ENCODE results near the gene NCAN. TPM values are rescaled to one million over a fixed set of nuclear protein-coding genes. Genes with fewer than 3 reads are reported as not detected.

The NCAN gene
- total RNA-seq, 1 donor from 2014 or later: not detected

DNA sequence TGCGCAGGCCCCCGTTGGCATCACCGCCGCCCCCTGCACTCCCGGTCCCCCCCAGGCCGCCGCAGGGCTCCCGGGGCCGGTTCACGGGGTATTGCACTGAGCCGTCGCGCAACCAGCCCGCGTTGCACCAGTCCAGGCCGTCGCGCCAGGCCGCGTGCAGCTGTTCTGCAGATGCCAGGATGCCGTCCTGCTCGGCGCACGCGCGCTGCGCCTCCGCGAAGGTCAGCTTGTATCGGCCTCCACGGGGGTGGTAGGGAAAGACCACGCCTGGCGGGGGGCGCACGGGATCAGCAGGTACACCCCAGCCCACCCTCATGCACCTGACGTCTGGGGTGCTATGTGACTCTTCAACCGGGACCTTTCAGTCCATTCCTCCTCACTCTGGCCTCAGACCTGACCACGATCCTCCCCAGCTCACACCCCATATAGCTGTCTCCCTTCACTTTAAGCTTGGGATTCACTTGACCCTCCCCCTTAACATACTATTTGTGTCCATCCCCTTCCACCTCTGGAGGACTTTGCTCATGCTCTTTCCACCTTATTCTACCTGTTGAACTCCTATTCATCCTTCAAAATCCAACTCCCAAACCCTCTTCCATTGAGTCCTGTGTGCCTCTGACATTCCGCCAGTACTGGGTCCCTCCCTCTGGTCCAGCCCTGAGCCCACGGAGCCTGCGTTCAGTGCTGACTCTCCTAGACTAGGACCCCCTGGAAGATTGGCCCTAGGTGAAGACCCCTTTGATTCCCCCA is 47.0 kb downstream of the NCAN start:
- Histone ChIP-seq H3K4me1 (ENCODE audit: control insufficient read depth in 3 of 3, insufficient read depth in 3 of 3, low read length in 3 of 3) (peaks cover 0 to 2% (median 0%) of the 10 kb centered on the region in 3 donors), H3K9ac (ENCODE audit: low read depth in 1 of 3, low read length in 3 of 3) (no peak overlapping the region), H3K36me3 (ENCODE audit: control insufficient read depth in 3 of 3, insufficient read depth in 3 of 3, low read length in 3 of 3) (no peaks in the 10 kb centered on the region), H3K27me3 (ENCODE audit: control insufficient read depth in 3 of 3, insufficient read depth in 3 of 3, low read length in 3 of 3) (peaks cover 43 to 76% (median 70%) of the 10 kb centered on the region in 3 donors), H3K4me3 (ENCODE audit: low read length in 3 of 3) (no peak overlapping the region), H3K9me3 (ENCODE audit: control insufficient read depth in 3 of 3, low read length in 3 of 3) (peaks cover 0 to 3% (median 3%) of the 10 kb centered on the region in 3 donors), H3K27ac (ENCODE audit: low read depth, low read length) (no peak overlapping the region)

DNA sequence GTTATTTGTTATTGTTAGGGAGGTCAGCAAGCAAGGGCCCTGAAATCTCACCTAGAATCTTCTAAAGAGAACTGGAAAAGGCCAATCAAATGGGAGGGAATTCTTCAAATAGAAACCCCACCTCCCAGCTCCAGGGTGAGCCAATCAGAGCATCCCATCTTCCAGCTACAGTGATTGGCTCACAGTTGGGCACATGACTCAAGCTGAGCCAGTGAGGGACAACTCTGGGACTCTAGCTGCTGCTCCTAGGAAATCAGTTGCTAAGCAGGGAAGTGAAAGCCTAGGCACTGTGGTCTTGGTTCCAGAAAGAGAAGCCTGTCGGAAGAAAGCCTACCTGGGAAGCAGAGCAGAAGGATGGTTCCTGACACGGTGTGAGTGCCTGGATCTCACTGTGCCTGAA is 48.0 kb downstream of the NCAN start:
- no peak overlapping the region for H3K9ac ChIP-seq (ENCODE audit: low read depth in 1 of 3, low read length in 3 of 3)
- H3K27ac ChIP-seq (ENCODE audit: low read depth, low read length): no peak overlapping the region
- no peaks in the 10 kb centered on the region for H3K36me3 ChIP-seq (ENCODE audit: control insufficient read depth in 3 of 3, insufficient read depth in 3 of 3, low read length in 3 of 3)
- peaks cover 0 to 2% (median 0%) of the 10 kb centered on the region in 3 donors for H3K4me1 ChIP-seq (ENCODE audit: control insufficient read depth in 3 of 3, insufficient read depth in 3 of 3, low read length in 3 of 3)
- H3K9me3 ChIP-seq (ENCODE audit: control insufficient read depth in 3 of 3, low read length in 3 of 3): peaks cover 0 to 3% (median 3%) of the 10 kb centered on the region in 3 donors
- peaks cover 43 to 77% (median 72%) of the 10 kb centered on the region in 3 donors for H3K27me3 ChIP-seq (ENCODE audit: control insufficient read depth in 3 of 3, insufficient read depth in 3 of 3, low read length in 3 of 3)
- H3K4me3 ChIP-seq (ENCODE audit: low read length in 3 of 3): no peak overlapping the region

GRCh38 chr19:19260417-19261214 is 48.9 kb downstream of the NCAN start:
- peaks cover 0 to 2% (median 0%) of the 10 kb centered on the region in 3 donors for H3K4me1 ChIP-seq (ENCODE audit: control insufficient read depth in 3 of 3, insufficient read depth in 3 of 3, low read length in 3 of 3)
- peaks cover 0 to 3% (median 3%) of the 10 kb centered on the region in 3 donors for H3K9me3 ChIP-seq (ENCODE audit: control insufficient read depth in 3 of 3, low read length in 3 of 3)
- H3K4me3 ChIP-seq (ENCODE audit: low read length in 3 of 3): no peak overlapping the region
- no peak overlapping the region for H3K27ac ChIP-seq (ENCODE audit: low read depth, low read length)
- H3K27me3 ChIP-seq (ENCODE audit: control insufficient read depth in 3 of 3, insufficient read depth in 3 of 3, low read length in 3 of 3): peaks cover 41 to 72% (median 69%) of the 10 kb centered on the region in 3 donors
- H3K36me3 ChIP-seq (ENCODE audit: control insufficient read depth in 3 of 3, insufficient read depth in 3 of 3, low read length in 3 of 3): no peaks in the 10 kb centered on the region
- no peak overlapping the region for H3K9ac ChIP-seq (ENCODE audit: low read depth in 1 of 3, low read length in 3 of 3)

DNA sequence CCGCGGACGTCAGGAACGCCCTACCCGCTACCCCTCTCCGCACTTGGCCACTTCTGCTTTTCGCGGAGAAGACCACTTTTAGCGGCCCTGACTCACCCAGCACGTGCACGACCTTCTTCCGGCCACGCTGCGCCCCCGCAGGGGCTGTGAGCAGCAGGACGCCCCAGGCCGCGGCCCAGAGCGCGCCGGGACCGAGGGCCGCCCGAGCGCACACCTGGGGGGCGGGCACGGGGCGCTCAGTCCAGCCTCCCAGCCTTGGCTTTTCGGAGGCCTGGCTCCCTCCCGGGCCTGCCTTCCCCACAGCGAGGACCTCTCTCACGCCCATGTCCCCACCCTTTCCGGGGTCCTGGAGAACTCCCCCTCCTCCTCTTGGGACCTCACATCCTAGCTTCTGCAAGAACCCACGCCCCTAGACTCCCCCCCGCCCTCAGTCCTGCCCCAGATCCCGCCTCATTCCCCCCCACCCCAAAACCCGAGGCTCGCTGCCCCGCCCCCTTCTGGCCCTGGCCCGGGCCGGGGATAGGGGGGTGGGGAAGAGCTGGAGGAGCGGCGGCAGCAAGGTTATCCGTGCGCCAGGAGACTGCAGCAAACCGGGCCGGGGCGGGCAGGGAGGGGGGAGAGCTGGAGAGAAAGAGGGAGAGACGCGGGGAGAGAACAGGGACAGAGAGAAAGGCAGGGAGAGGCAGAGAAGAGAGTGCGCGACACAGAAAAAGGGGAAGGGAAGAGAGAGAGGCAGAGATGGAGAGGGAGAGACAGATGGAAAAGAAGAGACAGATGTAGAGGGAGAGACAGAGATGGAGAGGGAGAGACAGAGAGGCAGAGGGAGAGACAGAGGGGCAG is 49.8 kb downstream of the NCAN start:
- Histone ChIP-seq H3K27ac (ENCODE audit: low read depth, low read length) (no peak overlapping the region), H3K9ac (ENCODE audit: low read depth in 1 of 3, low read length in 3 of 3) (no peak overlapping the region), H3K36me3 (ENCODE audit: control insufficient read depth in 3 of 3, insufficient read depth in 3 of 3, low read length in 3 of 3) (no peaks in the 10 kb centered on the region), H3K9me3 (ENCODE audit: control insufficient read depth in 3 of 3, low read length in 3 of 3) (peaks cover 0 to 3% (median 3%) of the 10 kb centered on the region in 3 donors), H3K27me3 (ENCODE audit: control insufficient read depth in 3 of 3, insufficient read depth in 3 of 3, low read length in 3 of 3) (peaks cover 31 to 63% (median 60%) of the 10 kb centered on the region in 3 donors), H3K4me1 (ENCODE audit: control insufficient read depth in 3 of 3, insufficient read depth in 3 of 3, low read length in 3 of 3) (peaks cover 0 to 2% (median 0%) of the 10 kb centered on the region in 3 donors), H3K4me3 (ENCODE audit: low read length in 3 of 3) (no peak overlapping the region)

- Histone ChIP-seq H3K27ac (ENCODE audit: low read depth, low read length) (no peak overlapping the region), H3K27me3 (ENCODE audit: control insufficient read depth in 3 of 3, insufficient read depth in 3 of 3, low read length in 3 of 3) (peaks cover 26 to 55% (median 51%) of the 10 kb centered on the region in 3 donors), H3K9me3 (ENCODE audit: control insufficient read depth in 3 of 3, low read length in 3 of 3) (peaks cover 0 to 3% (median 3%) of the 10 kb centered on the region in 3 donors), H3K4me1 (ENCODE audit: control insufficient read depth in 3 of 3, insufficient read depth in 3 of 3, low read length in 3 of 3) (peaks cover 0 to 2% (median 0%) of the 10 kb centered on the region in 3 donors), H3K4me3 (ENCODE audit: low read length in 3 of 3) (no peak overlapping the region), H3K9ac (ENCODE audit: low read depth in 1 of 3, low read length in 3 of 3) (no peak overlapping the region), H3K36me3 (ENCODE audit: control insufficient read depth in 3 of 3, insufficient read depth in 3 of 3, low read length in 3 of 3) (no peaks in the 10 kb centered on the region)
Measured at GRCh38 chr19:19262190-19263057, 50.7 kb downstream of the NCAN start.

GRCh38 chr19:19263886-19264487 is 52.2 kb downstream of the NCAN start:
- no peak overlapping the region for H3K4me3 ChIP-seq (ENCODE audit: low read length in 3 of 3)
- peaks cover 25 to 44% (median 41%) of the 10 kb centered on the region in 3 donors for H3K27me3 ChIP-seq (ENCODE audit: control insufficient read depth in 3 of 3, insufficient read depth in 3 of 3, low read length in 3 of 3)
- H3K9me3 ChIP-seq (ENCODE audit: control insufficient read depth in 3 of 3, low read length in 3 of 3): peaks cover 0 to 3% (median 3%) of the 10 kb centered on the region in 3 donors
- H3K4me1 ChIP-seq (ENCODE audit: control insufficient read depth in 3 of 3, insufficient read depth in 3 of 3, low read length in 3 of 3): peaks cover 0 to 2% (median 0%) of the 10 kb centered on the region in 3 donors
- H3K9ac ChIP-seq (ENCODE audit: low read depth in 1 of 3, low read length in 3 of 3): no peak overlapping the region
- H3K36me3 ChIP-seq (ENCODE audit: control insufficient read depth in 3 of 3, insufficient read depth in 3 of 3, low read length in 3 of 3): no peaks in the 10 kb centered on the region
- H3K27ac ChIP-seq (ENCODE audit: low read depth, low read length): no peak overlapping the region

GRCh38 chr19:19267305-19267704 is 55.5 kb downstream of the NCAN start:
- Histone ChIP-seq H3K9me3 (ENCODE audit: control insufficient read depth in 3 of 3, low read length in 3 of 3) (no peaks in the 10 kb centered on the region), H3K36me3 (ENCODE audit: control insufficient read depth in 3 of 3, insufficient read depth in 3 of 3, low read length in 3 of 3) (no peaks in the 10 kb centered on the region), H3K9ac (ENCODE audit: low read depth in 1 of 3, low read length in 3 of 3) (no peak overlapping the region), H3K4me1 (ENCODE audit: control insufficient read depth in 3 of 3, insufficient read depth in 3 of 3, low read length in 3 of 3) (no peaks in the 10 kb centered on the region), H3K4me3 (ENCODE audit: low read length in 3 of 3) (no peak overlapping the region), H3K27ac (ENCODE audit: low read depth, low read length) (no peak overlapping the region), H3K27me3 (ENCODE audit: control insufficient read depth in 3 of 3, insufficient read depth in 3 of 3, low read length in 3 of 3) (peaks cover 12 to 23% (median 17%) of the 10 kb centered on the region in 3 donors)

- Histone ChIP-seq H3K9me3 (ENCODE audit: control insufficient read depth in 3 of 3, low read length in 3 of 3) (no peaks in the 10 kb centered on the region), H3K4me1 (ENCODE audit: control insufficient read depth in 3 of 3, insufficient read depth in 3 of 3, low read length in 3 of 3) (no peaks in the 10 kb centered on the region), H3K4me3 (ENCODE audit: low read length in 3 of 3) (no peak overlapping the region), H3K27ac (ENCODE audit: low read depth, low read length) (no peak overlapping the region), H3K27me3 (ENCODE audit: control insufficient read depth in 3 of 3, insufficient read depth in 3 of 3, low read length in 3 of 3) (peaks cover 8 to 21% (median 10%) of the 10 kb centered on the region in 3 donors), H3K36me3 (ENCODE audit: control insufficient read depth in 3 of 3, insufficient read depth in 3 of 3, low read length in 3 of 3) (no peaks in the 10 kb centered on the region), H3K9ac (ENCODE audit: low read depth in 1 of 3, low read length in 3 of 3) (no peak overlapping the region)
Measured at GRCh38 chr19:19268453-19269385, 57.0 kb downstream of the NCAN start.

All from skeletal muscle tissue (tissue), 4 donors.